HG02943 (cell line): ENCODE measurements around the gene ZDHHC14.
"Not testable (repeated sequence)": the region's sequence is repeated elsewhere in the genome, so short reads cannot be mapped to it uniquely, and the experiment has no call there.

ENCODE experiments used
- ATAC-seq: cut with Tn5 transposase; IDR thresholded peaks from one replicate; pipeline ENCODE4 v1.9.1; 2021; ENCODE audit warnings: mild to moderate bottlenecking, low read depth, moderate library complexity; ENCODE audit not compliant: unreplicated experiment

Gene ZDHHC14

GRCh38 chr6:157379656-157380457 is 1.1 kb upstream of the ZDHHC14 start:
- peak; percentile 63 for ATAC-seq

GRCh38 chr6:157380458-157380778 is 572 bp upstream of the ZDHHC14 start:
- ATAC-seq, result peak; percentile 8

GRCh38 chr6:157381631-157382621 is 936 bp downstream of the ZDHHC14 start:
- ATAC-seq, result peak; percentile 20

- no peak for ATAC-seq
These were observed 1.8 kb downstream of the ZDHHC14 start for GRCh38 chr6:157382821-157383220.

GRCh38 chr6:157383471-157383870 is 2.5 kb downstream of the ZDHHC14 start:
- no peak for ATAC-seq

- ATAC-seq, result not testable (repeated sequence)
These were observed 4.0 kb downstream of the ZDHHC14 start for GRCh38 chr6:157384962-157385361.

GRCh38 chr6:157385482-157385881 is 4.5 kb downstream of the ZDHHC14 start:
- no peak for ATAC-seq

GRCh38 chr6:157386023-157386422 is 5.0 kb downstream of the ZDHHC14 start:
- ATAC-seq, result no peak

GRCh38 chr6:157386454-157386853 is 5.5 kb downstream of the ZDHHC14 start:
- ATAC-seq, result no peak

- no peak for ATAC-seq
These were observed 7.9 kb downstream of the ZDHHC14 start for GRCh38 chr6:157388924-157389323.

- no peak for ATAC-seq
These were observed 9.5 kb downstream of the ZDHHC14 start for GRCh38 chr6:157390273-157391060.

GRCh38 chr6:157392927-157393668 is 12.1 kb downstream of the ZDHHC14 start:
- ATAC-seq, result no peak

GRCh38 chr6:157393669-157394327 is 12.8 kb downstream of the ZDHHC14 start:
- ATAC-seq, result no peak

- ATAC-seq, result not testable (repeated sequence)
These were observed 14.2 kb downstream of the ZDHHC14 start for GRCh38 chr6:157395199-157395598.

GRCh38 chr6:157396026-157396425 is 15.0 kb downstream of the ZDHHC14 start:
- ATAC-seq, result no peak

GRCh38 chr6:157397660-157398059 is 16.7 kb downstream of the ZDHHC14 start:
- ATAC-seq, result no peak

- no peak for ATAC-seq
These were observed 17.2 kb downstream of the ZDHHC14 start for GRCh38 chr6:157398151-157398550.

- ATAC-seq, result no peak
These were observed 19.7 kb downstream of the ZDHHC14 start for GRCh38 chr6:157400676-157401075.

- no peak for ATAC-seq
These were observed 20.8 kb downstream of the ZDHHC14 start for GRCh38 chr6:157401734-157402338.
